IPS-20b (cell line): ENCODE results near the gene CDKN1A.
A peak's percentile ranks its signal among the peaks of the same experiment; 100 is the strongest.

Experiments
- H3K27ac ChIP-seq: one replicate; pipeline ENCODE4 v1.5.1; 2013; ENCODE audit warnings: low read length
- H3K27me3 ChIP-seq: 2 replicates; pipeline ENCODE4 v1.6.1; 2013; ENCODE audit warnings: mild to moderate bottlenecking, low read length, inconsistent platforms; ENCODE audit not compliant: insufficient read depth
- H3K36me3 ChIP-seq: 2 replicates; pipeline ENCODE4 v1.6.1; 2013; ENCODE audit warnings: low read depth, mild to moderate bottlenecking, inconsistent platforms, low read length, moderate library complexity; ENCODE audit not compliant: insufficient read depth
- H3K4me1 ChIP-seq: 2 replicates; pipeline ENCODE4 v1.6.1; 2013; ENCODE audit warnings: mild to moderate bottlenecking, control low read depth, inconsistent platforms, low read length, moderate library complexity; ENCODE audit not compliant: insufficient read depth
- H3K4me3 ChIP-seq: 2 replicates; pipeline ENCODE4 v1.5.1; 2013; ENCODE audit warnings: mild to moderate bottlenecking, low read length, inconsistent platforms
- H3K9ac ChIP-seq: 2 replicates; pipeline ENCODE4 v1.6.1; 2013; ENCODE audit warnings: low read depth, mild to moderate bottlenecking, inconsistent platforms, low read length, moderate library complexity
- H3K9me3 ChIP-seq: 2 replicates; pipeline ENCODE4 v1.6.1; 2013; ENCODE audit warnings: mild to moderate bottlenecking, low read depth, low read length, inconsistent platforms; ENCODE audit not compliant: insufficient read depth

Gene CDKN1A

DNA sequence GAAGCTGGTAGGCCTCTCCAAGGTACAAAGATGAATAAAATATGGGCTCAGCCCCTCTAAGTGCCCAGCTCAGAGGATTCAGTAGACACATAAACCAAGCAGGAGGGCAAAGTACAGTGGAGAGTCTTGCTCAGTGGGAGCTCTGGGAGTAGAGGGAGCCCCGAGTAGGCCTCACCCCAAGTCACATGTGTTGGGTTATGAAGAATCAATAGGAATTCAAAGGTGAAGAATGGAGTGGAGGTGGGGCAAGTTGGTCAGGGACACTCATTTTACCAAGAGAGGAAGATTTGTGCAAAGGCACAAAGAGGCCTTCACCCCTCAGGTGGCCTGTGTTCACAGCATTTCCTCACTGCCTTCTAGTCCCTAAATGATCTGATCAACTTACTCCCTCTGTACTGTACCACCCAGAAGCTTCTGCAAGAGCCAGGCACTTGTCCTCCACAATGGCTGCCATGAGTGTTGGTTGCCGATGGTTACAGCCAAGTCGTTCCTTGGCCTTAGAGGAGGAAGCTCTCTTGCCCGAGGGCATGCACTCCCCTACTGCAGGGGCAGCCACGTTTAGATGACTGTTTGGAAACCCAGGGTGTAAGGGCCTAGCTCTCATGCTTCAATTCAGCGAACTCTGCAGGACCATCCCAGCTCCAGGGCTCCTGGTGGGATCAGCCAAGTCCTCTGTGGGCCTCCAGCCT is 6.7 kb upstream of the CDKN1A start:
- no peak overlapping the region for H3K27ac ChIP-seq
- no peaks in the 10 kb centered on the region for H3K36me3 ChIP-seq
- peaks cover 25% of the 10 kb centered on the region; the same call in 1 of the 2 replicates for H3K4me1 ChIP-seq
- H3K9ac ChIP-seq: no peak overlapping the region
- no peaks in the 10 kb centered on the region for H3K9me3 ChIP-seq
- H3K4me3 ChIP-seq: no peak overlapping the region
- peaks cover 8% of the 10 kb centered on the region; the same call in 1 of the 2 replicates for H3K27me3 ChIP-seq

DNA sequence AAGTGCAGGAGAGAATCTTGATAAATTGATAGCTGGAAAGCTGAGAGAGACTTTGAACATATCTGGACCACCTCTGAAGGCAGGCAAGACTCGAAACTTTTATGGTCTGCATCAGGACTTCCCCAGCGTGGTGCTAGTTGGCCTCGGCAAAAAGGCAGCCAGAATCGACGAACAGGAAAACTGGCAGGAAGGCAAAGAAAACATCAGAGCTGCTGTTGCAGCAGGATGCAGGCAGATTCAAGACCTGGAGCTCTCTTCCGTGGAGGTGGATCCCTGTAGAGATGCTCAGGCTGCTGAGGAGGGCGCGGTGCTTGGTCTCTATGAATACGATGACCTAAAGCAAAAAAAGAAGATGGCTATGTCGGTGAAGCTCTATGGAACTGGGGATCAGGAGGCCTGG is 4.6 kb upstream of the CDKN1A start:
- H3K9me3 ChIP-seq: no peaks in the 10 kb centered on the region
- peaks cover 28% of the 10 kb centered on the region for H3K4me1 ChIP-seq
- no peaks in the 10 kb centered on the region for H3K36me3 ChIP-seq
- H3K27ac ChIP-seq: no peak overlapping the region
- H3K27me3 ChIP-seq: peaks cover 27% of the 10 kb centered on the region
- H3K4me3 ChIP-seq: no peak overlapping the region
- H3K9ac ChIP-seq: no peak overlapping the region

DNA sequence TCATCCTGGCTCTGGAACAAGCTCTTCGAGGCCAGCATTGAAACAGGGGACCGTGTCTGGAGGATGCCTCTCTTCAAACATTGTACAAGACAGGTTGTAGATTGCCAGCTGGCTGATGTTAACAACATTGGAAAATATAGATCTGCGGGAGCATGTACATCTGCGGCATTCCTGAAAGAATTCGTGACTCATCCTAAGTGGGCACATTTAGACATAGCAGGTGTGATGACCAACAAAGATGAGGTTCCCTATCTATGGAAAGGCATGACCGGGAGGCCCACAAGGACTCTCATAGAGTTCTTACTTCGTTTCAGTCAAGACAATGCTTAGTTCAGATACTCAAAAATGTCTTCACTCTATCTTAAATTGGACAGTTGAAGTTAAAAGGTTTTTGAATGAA is 3.6 kb upstream of the CDKN1A start:
- Histone ChIP-seq H3K27me3 (peaks cover 37% of the 10 kb centered on the region), H3K36me3 (no peaks in the 10 kb centered on the region), H3K4me3 (no peak overlapping the region), H3K4me1 (peaks cover 21% of the 10 kb centered on the region), H3K9me3 (no peaks in the 10 kb centered on the region), H3K9ac (no peak overlapping the region), H3K27ac (no peak overlapping the region)

DNA sequence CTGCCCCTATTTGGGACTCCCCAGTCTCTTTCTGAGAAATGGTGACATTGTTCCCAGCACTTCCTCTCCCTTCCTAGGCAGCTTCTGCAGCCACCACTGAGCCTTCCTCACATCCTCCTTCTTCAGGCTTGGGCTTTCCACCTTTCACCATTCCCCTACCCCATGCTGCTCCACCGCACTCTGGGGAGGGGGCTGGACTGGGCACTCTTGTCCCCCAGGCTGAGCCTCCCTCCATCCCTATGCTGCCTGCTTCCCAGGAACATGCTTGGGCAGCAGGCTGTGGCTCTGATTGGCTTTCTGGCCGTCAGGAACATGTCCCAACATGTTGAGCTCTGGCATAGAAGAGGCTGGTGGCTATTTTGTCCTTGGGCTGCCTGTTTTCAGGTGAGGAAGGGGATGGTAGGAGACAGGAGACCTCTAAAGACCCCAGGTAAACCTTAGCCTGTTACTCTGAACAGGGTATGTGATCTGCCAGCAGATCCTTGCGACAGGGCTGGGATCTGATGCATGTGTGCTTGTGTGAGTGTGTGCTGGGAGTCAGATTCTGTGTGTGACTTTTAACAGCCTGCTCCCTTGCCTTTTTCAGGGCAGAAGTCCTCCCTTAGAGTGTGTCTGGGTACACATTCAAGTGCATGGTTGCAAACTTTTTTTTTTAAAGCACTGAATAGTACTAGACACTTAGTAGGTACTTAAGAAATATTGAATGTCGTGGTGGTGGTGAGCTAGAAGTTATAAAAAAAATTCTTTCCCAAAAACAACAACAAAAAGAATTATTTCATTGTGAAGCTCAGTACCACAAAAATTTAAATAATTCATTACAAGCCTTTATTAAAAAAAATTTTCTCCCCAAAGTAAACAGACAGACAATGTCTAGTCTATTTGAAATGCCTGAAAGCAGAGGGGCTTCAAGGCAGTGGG is 2.1 kb upstream of the CDKN1A start:
- no peaks in the 10 kb centered on the region for H3K9me3 ChIP-seq
- peaks cover 50% of the 10 kb centered on the region for H3K27me3 ChIP-seq
- H3K27ac ChIP-seq: no peak overlapping the region
- H3K36me3 ChIP-seq: no peaks in the 10 kb centered on the region
- H3K9ac ChIP-seq: peak overlapping the region; percentile 59; the same call in 1 of the 2 replicates
- H3K4me3 ChIP-seq: no peak overlapping the region; the same call in 1 of the 2 replicates
- peaks cover 21% of the 10 kb centered on the region for H3K4me1 ChIP-seq

DNA sequence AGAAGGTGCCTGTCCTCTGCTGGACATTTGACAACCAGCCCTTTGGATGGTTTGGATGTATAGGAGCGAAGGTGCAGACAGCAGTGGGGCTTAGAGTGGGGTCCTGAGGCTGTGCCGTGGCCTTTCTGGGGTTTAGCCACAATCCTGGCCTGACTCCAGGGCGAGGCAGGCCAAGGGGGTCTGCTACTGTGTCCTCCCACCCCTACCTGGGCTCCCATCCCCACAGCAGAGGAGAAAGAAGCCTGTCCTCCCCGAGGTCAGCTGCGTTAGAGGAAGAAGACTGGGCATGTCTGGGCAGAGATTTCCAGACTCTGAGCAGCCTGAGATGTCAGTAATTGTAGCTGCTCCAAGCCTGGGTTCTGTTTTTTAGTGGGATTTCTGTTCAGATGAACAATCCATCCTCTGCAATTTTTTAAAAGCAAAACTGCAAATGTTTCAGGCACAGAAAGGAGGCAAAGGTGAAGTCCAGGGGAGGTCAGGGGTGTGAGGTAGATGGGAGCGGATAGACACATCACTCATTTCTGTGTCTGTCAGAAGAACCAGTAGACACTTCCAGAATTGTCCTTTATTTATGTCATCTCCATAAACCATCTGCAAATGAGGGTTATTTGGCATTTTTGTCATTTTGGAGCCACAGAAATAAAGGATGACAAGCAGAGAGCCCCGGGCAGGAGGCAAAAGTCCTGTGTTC is 1.3 kb upstream of the CDKN1A start:
- Histone ChIP-seq H3K4me3 (no peak overlapping the region), H3K27me3 (peaks cover 50% of the 10 kb centered on the region), H3K27ac (no peak overlapping the region), H3K36me3 (no peaks in the 10 kb centered on the region), H3K9me3 (no peaks in the 10 kb centered on the region), H3K4me1 (peaks cover 21% of the 10 kb centered on the region), H3K9ac (peak overlapping the region; percentile 35; the same call in 1 of the 2 replicates)

DNA sequence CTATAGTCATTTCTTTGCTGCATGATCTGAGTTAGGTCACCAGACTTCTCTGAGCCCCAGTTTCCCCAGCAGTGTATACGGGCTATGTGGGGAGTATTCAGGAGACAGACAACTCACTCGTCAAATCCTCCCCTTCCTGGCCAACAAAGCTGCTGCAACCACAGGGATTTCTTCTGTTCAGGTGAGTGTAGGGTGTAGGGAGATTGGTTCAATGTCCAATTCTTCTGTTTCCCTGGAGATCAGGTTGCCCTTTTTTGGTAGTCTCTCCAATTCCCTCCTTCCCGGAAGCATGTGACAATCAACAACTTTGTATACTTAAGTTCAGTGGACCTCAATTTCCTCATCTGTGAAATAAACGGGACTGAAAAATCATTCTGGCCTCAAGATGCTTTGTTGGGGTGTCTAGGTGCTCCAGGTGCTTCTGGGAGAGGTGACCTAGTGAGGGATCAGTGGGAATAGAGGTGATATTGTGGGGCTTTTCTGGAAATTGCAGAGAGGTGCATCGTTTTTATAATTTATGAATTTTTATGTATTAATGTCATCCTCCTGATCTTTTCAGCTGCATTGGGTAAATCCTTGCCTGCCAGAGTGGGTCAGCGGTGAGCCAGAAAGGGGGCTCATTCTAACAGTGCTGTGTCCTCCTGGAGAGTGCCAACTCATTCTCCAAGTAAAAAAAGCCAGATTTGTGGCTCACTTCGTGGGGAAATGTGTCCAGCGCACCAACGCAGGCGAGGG is 594 bp upstream of the CDKN1A start:
- peaks cover 21% of the 10 kb centered on the region for H3K4me1 ChIP-seq
- peaks cover 50% of the 10 kb centered on the region for H3K27me3 ChIP-seq
- no peaks in the 10 kb centered on the region for H3K36me3 ChIP-seq
- no peaks in the 10 kb centered on the region for H3K9me3 ChIP-seq
- peak overlapping the region; percentile 61; the same call in 1 of the 2 replicates for H3K4me3 ChIP-seq
- peak overlapping the region; percentile 35; the same call in 1 of the 2 replicates for H3K9ac ChIP-seq
- H3K27ac ChIP-seq: no peak overlapping the region

DNA sequence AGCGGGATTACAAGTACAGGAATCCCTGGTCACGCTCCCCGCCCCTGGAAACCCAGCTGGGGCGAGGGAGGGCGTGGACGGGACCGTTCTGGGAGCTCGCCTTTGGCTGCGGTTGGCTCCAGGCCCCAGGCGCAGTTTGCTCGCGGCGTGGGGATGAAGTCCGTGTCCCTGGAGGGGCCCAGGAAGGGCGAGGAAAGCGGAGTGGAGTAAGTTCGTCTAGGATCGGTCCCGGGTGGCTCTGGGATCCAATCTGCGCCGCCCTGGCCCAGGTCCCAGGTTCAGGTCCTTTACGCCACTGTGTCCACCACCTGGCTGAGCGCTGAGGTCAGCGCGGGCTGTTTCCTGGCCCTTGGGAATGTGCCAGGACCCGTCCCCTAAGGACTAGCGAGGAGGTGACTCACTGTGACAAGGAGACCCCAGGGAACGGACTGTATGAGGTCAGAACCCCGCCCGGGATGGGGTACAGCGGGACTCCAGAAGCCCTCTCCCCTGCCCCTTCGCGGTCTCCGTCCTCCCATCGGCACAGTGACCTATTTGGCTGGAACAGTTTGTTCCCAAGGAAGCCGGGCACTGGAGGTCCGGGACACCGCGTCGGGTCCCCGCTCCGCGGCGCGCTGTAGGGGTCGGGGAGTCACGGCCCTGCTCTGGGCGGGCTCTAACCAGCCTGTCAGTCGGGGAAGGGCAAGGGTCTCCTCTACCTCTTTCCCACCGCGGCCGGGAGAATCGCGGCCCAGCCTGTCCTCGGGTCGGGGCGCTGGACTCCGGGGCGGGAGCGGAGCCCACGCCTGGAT is 724 bp downstream of the CDKN1A start:
- Histone ChIP-seq H3K9me3 (no peaks in the 10 kb centered on the region), H3K36me3 (peaks cover 8% of the 10 kb centered on the region), H3K4me3 (peak overlapping the region; percentile 63), H3K27ac (no peak overlapping the region), H3K9ac (peak overlapping the region; percentile 13; the same call in 1 of the 2 replicates), H3K4me1 (peaks cover 21% of the 10 kb centered on the region), H3K27me3 (peaks cover 50% of the 10 kb centered on the region)

DNA sequence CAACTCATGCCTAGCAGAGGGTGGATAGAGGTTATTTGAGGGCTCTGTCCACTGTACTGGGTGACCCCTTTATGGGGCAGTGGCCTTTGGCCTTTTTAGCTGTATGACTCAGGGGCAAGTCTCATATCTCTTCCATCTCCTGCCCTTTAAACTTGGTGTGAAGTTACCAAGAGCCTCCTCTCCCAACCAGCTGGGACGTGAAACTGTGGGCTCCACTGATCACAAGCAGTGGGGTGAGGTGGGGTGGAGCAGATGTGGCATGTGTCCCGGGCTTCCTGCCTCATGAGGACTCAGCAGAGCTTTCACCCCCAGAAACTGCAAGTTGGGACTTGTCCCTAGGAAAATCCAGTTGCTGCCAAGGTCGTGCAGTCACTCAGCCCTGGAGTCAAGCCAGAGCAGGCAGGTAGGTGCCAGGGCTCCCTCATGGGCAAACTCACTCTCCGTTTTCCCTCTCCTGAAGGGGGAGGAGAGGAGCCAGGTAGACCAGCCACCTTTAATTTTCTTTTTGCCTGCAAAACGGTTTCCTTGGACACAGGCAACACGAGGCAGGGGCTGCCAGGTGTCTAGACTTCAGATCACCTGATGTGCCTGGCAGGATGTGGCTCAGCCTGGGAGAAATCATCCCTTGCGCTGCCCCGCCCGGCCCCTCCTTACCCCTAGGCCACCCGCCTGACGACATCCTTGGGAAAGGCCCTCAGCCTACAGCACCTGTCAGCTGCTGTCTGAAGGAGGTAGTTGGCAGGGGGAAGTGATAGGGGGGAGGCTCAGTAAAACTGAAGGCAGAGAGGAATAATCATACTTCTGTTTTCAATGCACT is 4.0 kb downstream of the CDKN1A start:
- Histone ChIP-seq H3K36me3 (peaks cover 35% of the 10 kb centered on the region), H3K4me1 (peaks cover 8% of the 10 kb centered on the region), H3K27ac (no peak overlapping the region), H3K4me3 (no peak overlapping the region), H3K27me3 (peaks cover 35% of the 10 kb centered on the region), H3K9me3 (no peaks in the 10 kb centered on the region), H3K9ac (no peak overlapping the region)

DNA sequence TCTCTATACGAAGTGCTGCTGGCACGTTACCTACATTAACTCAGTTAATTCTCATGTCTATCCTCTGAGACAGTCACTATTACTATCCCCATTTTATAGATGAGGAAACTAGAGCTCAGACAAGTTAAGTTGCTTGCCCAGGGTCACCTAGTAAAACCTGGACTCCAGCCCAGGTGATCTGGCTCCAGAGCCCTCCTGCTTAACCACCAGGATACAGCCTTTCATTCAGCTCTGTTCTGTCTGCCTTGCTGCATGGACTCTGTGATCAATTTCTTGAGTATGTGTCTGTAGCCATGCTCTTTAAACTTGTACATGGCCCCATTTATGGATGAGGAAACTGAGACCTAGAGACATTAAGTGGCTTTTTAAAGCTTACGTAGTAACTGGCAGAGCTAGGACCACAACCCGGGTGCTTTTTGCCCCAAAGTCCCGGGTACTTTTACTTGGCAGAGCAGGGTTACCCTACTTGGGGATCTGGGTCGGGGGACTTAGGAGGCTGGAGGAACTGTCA is 4.7 kb downstream of the CDKN1A start:
- no peak overlapping the region for H3K9ac ChIP-seq
- no peak overlapping the region for H3K4me3 ChIP-seq
- H3K27ac ChIP-seq: no peak overlapping the region
- H3K9me3 ChIP-seq: no peaks in the 10 kb centered on the region
- peaks cover 35% of the 10 kb centered on the region for H3K36me3 ChIP-seq
- peaks cover 28% of the 10 kb centered on the region for H3K27me3 ChIP-seq
- peaks cover 1% of the 10 kb centered on the region; the same call in 1 of the 2 replicates for H3K4me1 ChIP-seq
